GM21360 (cell line): ENCODE data around the gene ZNF729.
"Not testable (repeated sequence)": the region's sequence is repeated elsewhere in the genome, so short reads cannot be mapped to it uniquely, and the experiment has no call there.

Experiments
- ATAC-seq: cut with Tn5 transposase; IDR thresholded peaks from one replicate; pipeline ENCODE4 v1.9.1; 2021; ENCODE audit warnings: mild to moderate bottlenecking, moderate library complexity; ENCODE audit not compliant: unreplicated experiment

Gene ZNF729

GRCh38 chr19:22286151-22286810, at the start of gene ZNF729:
TSS of gene ZNF729 (plus strand) at chr19:22286441. CDS start at chr19:22286526, 85 bp downstream.
- no peak for ATAC-seq

DNA sequence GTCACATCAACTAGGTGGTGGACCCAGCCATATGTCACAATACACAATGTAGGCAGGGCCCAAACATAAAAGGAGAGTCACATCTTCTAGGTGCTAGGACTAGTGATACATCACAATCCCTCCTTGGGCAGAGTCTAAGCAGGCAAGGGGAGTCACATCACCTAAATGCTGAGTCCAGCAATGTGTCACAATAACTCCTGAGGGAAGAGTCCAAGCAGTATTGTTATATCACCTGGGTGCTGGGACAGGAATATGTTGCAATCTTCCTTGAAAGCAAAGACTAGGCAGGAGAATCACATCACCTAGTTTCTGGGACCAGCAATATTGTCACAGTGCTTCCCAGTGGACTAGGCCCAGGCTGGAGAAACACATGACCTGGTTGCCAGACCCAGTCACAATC, 29.4 kb upstream of the ZNF729 start:
- ATAC-seq: no peak

DNA sequence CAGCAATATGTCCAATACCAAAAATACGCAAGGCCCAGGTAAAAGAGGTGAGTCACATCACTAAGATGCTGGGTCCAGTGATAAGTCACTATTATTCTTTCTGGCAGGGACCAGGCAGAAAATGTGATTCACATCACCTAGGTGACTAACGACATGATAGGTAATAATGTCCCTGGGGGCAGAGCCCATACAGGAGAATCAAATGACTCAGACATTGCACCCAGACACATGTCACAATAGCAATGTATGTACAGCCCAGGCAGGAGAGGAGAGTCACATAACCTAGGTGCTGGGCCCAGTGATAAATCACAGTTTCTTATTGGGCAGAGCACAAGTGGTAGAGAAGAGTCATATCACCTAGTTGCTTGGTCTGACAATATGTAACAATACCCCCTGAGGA, 28.9 kb upstream of the ZNF729 start:
- no peak for ATAC-seq

- no peak for ATAC-seq
Measured at GRCh38 chr19:22257916-22258315, 28.3 kb upstream of the ZNF729 start.

DNA sequence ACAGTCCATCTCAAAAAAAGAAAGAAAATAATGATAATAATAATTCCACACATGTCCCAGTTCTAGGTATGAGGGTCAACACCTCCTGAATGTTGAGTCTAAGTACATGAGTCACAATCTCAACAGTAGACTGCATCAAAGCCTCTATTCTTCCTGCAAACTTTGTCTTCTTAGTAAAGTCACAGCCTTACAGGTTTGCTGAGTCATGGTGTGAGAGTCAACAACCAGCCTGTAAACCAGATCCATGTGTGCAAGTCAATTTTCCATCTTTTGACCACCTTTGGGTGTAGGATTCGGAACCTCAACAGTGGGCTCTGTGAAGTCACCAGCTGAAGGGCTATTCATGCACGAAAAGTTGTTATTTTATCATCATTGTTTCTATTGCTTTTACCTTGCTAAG, 25.7 kb upstream of the ZNF729 start:
- no peak for ATAC-seq

- no peak for ATAC-seq
Measured at GRCh38 chr19:22261596-22261995, 24.6 kb upstream of the ZNF729 start.

GRCh38 chr19:22263121-22263520, 23.1 kb upstream of the ZNF729 start:
- ATAC-seq: no peak

DNA sequence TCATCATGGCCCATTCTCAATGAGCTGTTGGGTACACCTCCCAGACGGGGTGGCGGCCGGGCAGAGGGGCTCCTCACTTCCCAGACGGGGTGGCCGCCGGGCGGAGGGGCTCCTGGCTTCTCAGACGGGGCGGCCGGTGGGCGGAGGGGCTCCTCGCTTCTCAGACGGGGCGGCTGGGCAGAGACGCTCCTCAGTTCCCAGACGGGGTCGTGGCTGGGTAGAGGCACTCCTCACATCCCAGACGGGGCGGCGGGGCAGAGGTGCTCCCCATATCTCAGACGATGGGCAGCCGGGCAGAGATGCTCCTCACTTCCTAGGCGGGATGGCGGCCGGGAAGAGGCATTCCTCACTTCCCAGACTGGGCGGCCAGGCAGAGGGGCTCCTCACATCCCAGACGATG, 35.3 kb downstream of the ZNF729 start:
- ATAC-seq: not testable (repeated sequence)

DNA sequence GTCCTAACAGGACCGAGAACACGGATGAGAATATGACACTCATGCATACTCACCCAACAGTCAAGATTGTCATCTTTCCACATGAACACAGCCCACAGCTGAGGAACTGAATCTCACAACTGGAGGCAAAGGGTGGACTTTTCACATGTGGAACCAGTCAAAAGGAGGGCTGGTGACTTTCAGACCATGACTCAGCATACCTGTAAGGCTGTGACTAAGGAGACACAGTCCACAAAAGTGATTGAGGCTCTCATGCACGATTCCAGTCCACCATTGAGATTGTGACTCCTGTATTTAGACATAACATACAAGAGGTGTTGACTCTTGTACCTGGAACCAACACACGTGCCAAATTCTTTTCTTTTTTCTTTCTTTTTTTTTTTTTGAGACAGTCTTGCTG, 40.0 kb downstream of the ZNF729 start:
- ATAC-seq: no peak

- ATAC-seq: no peak
Measured at GRCh38 chr19:22327321-22327720, 41.1 kb downstream of the ZNF729 start.

GRCh38 chr19:22331521-22331920, 45.3 kb downstream of the ZNF729 start:
- ATAC-seq: no peak

- ATAC-seq: no peak
Measured at GRCh38 chr19:22332924-22333323, 46.7 kb downstream of the ZNF729 start.

DNA sequence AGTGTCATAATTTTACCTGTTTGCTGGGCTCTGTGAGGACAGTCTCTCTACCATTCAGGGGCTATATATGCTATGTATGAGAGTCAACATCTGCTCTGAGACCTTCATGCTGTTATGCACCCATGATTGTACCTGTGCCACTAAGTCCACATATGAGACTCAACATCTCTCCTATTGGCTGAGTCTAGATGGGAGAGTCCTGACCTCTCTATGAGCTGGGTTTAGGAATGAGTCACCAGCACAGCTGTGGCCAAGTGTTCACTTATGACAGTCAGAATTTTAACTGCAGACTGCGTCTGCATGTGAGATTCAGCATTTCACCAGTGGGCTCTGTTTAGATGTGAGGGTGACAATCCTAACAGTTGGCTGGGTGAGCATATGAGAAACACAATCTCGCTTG, 49.5 kb downstream of the ZNF729 start:
- no peak for ATAC-seq

DNA sequence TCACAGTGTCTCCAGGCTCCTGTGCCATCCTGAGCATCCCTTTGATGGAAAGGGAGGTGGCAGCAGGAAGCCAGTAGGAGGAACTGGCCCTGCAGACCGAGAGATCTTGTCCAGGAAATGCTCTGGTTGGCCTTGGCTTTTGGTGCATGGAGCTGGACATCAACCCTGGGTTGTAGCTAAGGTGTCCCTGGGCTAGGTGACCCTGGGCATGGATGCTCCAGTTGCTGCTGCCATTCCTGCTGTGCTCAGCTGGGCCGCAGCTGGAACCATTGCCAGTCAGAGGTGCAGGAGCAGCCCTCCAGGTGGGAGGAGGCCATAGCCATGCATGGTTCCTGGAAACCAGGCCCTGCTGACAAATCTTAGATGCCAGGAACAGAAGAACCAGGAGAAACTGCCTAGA, 68.4 kb downstream of the ZNF729 start:
- ATAC-seq: no peak
